Putamen (tissue), 1 donor: Measurements from ENCODE around the gene UCK2.
"Not testable (repeated sequence)": the region's sequence is repeated elsewhere in the genome, so short reads cannot be mapped to it uniquely, and the experiment has no call there.

ENCODE experiments used
- DNase-seq: peaks from one replicate; pipeline ENCODE4 v3.0.0-alpha.2; 2016; ENCODE audit warnings: low spot score

UCK2 gene

DNA sequence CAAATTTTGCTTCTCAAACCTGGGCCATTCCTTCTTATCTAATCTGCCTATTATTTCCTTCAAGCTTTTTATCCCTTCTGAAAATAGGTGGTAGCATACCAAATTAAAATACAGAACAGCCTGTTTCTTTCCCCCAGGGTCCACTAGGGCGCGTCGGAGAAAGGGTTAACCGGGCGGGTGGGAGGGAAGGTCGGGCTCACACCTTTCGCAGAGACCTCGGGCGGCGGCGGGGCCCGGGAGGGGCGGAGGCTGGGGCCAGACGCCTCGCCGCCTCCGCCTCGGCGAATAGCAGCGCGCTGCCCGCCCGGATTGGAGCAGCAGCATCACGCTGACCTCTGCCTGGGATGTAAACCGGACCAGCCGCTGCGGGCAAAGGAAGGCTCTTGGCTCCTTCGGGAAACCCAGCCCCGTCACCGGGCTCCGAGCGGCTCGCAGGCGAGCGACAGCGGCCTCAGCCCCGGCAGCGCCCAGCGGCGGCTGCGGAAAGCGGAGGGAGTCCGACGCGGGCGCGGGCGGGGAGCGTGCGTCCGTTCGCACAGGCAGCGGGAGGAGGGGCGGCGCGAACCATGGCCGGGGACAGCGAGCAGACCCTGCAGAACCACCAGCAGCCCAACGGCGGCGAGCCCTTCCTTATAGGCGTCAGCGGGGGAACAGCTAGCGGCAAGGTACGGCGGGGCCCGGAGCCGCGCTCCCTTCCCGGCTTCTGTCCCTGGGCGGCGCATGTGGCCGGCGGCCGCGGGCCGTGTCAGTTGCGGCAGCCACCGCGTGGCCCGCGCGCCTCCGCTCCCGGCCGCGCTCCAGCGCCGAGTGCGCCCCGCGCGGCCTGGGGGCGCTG, at the start of gene UCK2:
TSS of gene UCK2 (plus strand) at position 347 of the 835 bp plus-strand sequence. CDS start at position 567, 220 bp downstream.
- DNase-seq, result peak; percentile 58

DNA sequence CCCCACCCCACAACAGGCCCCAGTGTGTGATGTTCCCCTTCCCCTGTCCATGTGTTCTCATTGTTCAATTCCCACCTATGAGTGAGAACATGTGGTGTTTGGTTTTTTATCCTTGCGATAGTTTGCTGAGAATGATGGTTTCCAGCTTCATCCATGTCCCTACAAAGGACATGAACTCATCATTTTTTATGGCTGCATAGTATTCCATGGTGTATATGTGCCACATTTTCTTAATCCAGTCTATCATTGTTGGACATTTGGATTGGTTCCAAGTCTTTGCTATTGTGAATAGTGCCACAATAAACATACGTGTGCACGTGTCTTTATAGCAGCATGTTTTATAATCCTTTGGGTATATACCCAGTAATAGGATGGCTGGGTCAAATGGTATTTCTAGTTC, 49.2 kb upstream of the UCK2 start:
- not testable (repeated sequence) for DNase-seq

DNA sequence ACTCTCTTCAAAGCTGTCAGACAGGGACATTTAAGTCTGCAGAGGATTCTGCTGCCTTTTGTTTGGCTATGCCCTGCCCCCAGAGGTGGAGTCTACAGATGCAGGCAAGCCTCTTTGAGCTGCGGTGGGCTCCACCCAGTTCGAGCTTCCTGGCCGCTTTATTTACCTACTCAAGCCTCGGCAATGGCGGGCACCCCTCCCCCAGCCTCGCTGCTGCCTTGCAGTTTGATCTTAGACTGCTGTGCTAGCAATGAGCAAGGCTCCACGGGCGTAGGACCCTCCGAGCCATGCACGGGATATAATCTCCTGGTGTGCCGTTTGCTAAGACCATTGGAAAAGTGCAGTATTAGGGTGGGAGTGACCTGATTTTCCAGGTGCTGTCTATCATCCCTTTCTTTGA, 43.9 kb upstream of the UCK2 start:
- DNase-seq, result not testable (repeated sequence)

DNA sequence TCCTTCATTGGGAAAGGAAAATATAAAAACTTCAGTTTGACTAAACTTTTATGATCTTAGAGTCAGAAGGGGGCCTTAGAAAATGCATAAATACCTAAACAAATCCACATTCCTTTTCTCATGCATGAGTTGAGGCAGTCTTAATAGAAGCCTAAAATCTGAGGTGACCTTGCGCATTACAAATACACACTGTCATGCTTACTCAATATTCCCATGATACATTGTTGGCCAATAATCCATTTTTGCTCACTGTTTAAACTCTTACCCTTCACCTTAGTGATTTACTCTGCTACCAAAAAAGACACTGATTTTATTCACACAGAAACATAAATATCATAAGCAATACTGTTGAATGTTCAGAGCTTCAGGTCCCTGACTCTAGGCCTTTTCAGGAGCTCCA, 39.7 kb upstream of the UCK2 start:
- DNase-seq, result no peak

DNA sequence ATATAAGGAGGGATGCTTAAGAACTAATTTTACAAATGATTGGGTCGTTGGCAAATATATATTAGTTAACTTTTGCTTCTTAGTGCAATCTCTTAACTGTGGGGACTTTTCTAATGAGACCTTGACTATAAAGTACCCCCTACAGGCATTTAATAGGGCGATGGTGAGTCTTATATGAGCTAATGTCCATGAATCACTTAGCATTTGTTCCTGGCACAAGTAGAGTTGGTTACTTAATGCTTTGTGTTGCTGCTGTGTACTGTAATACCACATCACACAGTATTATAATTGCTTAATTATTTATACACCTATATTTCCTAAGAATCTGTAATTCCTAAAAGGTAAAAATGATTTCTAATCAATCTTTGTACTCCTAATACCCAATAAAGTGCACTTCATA, 33.5 kb upstream of the UCK2 start:
- DNase-seq, result no peak

DNA sequence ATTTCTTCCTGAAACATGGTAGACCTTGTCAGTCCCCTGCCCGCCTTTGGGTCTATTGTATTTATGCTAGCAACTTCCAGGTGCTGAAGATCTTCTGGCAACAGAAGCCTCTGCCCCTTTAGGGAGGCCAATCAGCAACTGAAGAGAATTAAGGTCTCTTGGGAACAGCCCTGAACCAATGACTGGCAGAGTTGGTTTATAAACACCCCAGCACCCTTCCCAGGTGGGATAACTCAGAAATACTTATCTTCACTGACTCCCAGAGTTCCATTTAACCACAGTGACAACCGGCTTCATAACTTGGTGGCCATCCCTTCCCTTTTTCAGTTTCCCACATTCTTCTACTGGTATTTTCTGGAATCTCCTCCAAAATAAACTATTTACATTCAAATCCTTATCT, 31.5 kb upstream of the UCK2 start:
- DNase-seq, result no peak

DNA sequence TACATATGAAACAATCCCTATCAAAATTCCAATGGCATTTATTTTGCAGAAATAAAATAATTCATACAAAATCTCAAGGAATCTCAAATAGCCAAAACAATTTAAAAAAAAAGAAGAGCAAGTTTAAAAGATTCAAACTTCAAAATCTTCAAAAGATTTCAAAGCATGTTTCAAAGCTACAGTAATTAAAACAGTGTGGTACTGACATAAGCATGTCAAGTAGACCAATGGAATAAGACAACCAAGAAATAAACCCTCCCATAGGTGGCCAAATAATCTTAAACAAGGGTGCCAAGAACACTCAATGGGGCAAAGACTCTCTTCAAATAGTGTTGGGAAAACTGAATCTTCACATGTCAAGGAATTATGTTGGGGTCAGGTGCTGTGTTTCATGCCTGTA, 28.0 kb upstream of the UCK2 start:
- no peak for DNase-seq

DNA sequence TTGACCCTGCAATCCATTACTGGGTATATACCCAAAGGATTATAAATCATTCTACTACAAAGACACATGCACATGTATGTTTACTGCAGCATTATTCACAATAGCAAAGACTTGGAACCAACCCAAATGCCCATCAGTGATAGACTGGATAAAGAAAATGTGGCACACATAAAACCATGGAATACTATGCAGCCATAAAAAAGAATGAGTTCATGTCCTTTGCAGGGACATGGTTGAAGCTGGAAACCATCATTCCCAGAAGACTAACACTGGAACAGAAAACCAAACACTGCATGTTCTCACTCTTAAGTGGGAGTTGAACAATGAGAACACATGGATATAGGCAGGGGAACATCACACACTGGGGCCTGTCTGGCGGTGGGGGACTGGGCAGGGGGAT, 22.9 kb upstream of the UCK2 start:
- DNase-seq, result not testable (repeated sequence)

DNA sequence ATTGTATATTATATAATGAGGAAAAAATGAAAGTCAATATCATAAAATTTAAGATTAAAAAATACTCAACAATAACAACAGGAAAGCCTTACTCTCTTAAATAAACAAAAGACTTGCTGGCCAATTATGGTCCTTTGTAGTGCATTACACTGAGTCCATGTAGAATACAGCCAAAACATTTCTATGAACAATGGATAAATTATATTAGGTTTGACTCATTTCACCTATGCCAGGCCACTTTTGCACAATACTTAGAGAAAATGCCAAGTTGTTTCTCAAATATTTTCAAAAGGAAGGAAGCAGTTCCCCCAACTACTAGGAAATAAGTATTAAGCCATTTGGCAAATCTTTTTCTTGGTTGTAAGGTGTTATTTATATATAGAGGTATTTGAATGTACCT, 19.8 kb upstream of the UCK2 start:
- no peak for DNase-seq

DNA sequence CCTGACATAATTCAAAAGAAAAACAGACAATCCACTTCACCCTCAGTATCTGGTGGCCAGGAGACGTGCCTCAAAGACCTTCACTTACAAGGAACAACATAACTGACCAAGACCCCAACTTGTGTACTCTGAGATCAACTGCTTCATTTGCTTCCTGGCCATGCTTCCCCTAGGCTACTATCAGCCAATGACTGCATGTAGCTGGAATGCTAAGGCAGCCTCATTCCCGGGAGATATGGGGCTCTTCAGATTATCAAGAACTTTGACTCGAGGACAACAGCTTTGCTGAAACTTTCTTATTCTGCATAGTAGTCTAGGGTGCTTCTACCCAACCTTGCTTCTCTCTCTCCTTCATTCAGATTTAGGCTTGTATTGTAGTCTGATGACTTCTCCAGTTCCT, 11.7 kb upstream of the UCK2 start:
- DNase-seq, result no peak

DNA sequence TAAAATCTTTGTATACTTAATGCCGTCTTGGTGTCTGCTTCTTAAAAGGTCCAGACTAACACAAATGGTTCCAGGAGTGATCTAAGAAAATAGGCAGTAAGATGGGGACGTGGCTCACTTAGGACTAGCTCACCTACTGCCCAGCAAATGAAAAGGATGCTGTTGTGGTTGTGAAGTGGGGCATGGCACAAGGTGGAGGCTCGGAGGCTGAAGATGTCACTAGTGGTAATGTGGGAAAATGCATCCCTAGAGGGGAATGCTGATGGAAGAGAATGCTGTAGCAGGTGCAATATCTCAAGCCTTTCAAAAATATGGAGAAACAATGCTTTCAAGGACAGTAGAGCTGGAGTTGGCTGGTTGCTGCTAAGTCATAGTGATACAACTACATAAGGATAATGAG, 11.3 kb upstream of the UCK2 start:
- DNase-seq, result no peak

DNA sequence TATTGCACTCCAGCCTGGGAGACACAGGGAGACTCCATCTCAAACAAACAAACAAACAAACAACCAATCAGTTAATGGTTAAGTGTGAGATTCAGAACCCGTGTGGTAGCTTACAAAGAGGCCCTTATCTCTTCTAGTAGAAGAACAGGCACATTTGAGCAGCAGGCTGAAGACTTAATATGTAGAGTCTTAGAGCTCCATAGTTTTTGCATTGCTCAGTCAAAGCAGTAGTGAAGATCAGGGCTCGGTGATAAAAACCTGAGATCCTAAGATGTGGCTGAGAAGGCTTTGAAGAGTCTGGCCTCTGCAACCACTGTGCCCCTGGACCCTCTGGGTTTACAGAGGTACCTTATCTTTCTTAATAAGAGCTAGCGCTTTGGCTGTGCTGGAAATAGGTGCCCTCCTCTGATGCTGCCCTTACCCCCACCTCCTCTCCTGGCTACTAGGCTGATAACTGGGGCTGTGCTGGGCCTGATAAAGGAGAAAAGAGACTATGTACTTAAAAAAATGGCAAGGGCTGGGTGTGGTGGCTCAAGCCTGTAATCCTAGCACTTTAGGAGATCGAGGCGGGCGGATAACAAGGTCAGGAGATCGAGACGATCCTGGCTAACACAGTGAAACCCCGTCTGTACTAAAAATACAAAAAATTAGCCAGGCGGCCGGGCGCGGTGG, 10.5 kb upstream of the UCK2 start:
- no peak for DNase-seq

DNA sequence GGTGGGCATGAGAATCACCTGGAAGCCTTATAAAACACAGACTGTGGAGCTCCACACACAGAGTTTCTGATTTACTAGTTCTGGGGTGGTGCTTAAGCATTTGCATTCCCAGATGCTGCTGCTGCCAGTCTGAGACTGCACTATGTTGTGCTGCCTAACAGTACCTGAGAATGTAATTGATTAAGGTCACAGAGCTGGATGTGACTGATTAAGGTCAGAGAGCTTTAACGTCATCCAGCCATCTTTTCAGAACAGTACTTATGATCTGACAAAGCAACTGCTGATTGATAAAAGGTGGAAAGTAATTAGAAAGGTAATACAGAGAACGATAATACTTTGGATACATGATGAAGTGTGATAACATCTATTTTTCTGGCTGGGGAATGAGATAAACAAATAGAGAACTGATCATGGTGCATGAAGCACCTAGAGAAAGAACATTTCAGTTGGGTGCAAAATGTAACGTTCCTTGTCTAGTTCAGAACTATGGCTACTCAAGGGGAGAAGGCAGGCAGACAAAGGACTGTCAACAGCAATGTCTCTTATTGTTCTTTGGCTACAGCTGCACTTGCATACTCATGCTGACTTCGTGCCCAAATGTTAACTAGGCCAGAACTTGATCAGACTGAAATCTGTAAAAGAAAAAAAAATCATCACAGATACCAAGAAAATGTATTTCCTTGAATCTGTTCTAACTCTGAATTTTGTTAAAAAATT, 3.7 kb upstream of the UCK2 start:
- DNase-seq, result no peak

DNA sequence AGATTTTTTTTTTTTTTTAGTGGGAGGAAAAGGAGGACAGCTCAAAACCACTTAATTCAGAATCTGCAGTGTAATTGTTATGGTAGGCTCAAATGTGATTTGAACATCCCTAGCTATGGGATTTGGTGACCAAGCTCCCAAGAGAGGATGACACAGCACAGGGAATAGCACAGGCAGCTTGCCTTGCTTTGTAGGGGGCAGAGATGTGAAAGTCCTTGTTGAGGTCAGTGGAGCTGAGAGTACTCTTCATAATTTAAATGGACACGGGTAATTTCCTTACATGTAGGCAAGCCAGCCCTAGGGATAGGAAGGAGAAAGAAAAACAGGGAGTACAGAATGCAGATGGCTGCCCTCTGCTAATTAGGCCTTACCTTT, 3.2 kb upstream of the UCK2 start:
- no peak for DNase-seq

DNA sequence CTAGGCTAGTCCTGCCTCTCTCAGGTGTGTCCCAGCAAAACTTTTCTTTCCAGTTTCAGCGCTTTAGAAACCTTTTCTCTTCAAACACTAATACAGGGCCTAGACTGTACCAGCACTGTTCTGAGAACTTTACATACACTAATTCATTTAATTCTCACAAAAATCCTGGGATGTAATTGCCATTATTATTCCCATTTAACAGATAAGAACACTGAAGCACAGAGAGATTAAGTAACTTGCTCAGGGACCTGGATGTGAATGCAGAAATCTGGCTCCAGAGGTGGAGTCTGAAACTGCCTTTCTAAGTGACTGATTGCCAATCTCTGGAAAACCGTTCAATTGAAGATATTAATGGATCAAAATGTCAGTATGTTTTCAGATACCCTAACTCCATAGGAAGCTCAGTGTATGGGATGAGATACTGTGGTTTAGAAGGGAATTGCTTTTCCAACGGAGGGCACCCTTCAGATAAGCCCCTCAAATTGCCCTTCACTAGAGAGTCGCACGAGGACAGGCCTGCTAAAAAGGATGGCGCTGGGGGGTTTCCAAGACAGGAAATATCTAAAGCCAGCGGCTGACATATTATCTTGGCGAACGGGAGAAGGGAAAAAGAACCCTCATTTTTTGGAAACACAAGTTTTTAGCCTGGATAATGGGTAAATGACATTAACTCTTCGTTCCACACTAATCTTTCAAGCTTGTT, 698 bp upstream of the UCK2 start:
- DNase-seq, result peak; percentile 19

DNA sequence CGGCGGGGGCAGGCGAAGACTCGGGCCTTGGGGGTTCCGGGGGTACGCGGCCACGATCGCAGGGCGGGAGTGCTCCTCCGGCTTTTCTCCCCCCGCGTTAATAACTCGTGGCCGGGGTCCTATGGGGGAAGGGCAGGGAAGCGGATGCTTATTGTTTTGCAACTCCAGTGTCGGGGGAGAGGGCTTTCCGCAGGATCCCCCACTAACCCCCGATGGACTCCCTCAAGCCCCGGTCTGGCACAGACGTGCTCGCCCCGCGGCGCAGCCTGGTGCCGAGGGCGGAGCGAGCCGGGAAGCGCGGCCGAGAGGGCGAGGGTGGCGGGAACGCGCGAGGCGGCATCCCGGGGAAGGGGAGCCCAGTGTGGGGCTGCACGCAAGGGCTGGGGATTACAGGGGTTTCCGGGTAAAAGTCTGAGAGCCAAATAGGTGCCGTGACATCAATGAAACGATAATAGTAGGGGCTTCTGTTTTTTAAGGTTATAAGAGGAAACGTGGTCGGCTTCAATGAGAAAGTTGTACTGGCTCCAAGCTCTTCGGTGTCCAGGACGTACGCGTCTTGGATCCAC, 772 bp downstream of the UCK2 start:
- DNase-seq, result peak; percentile 58

DNA sequence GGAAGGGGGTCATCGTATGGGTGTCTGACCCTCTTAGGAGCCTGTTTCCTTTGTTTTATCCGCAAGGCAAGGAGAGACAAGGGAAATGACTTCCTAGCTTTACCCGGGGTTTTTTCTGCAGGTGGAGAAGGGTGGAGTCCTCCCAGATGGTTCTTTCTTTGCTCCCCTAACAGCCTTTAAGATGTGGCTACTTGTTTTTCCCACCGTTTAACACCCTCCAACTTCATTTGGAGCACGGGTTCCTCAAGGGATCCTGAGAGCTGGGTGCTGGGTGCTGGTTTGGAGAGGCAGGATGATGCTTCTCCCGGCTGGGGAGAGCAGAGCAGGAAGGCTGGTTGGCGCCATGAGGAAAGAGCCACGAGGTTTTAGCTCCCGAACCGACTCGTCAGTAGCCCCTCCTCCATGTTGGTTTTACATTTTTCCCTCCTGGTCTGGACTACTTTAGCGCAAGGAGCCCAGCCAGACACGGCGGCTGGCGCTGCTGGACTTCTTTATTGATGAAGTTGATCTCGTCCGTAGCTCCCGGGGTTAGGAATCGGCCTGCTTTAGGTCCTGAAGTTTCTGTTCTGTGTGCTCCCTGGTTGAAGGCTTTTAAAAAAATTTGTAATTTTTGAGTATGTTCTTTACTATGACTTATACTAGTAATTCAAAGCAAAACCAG, 1.4 kb downstream of the UCK2 start:
- DNase-seq, result peak; percentile 59

DNA sequence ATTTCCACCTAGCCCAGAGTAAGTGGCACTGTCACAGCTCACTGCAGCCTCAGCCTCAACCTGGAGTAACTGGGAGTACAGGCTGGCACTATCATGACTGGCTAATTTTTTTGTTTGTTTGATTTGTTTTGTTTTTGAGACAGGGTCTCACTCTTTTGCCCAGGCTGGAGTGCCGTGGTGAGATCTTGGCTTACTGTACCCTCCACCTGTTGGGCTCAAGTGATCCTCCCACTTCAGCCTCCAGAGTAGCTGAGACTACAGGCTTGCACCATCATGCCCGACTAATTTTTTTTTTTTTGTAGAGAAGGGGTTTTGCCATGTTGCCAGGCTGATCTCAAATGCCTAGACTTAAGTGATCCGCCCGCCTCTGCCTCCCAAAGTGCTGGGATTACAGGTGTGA, 2.5 kb downstream of the UCK2 start:
- no peak for DNase-seq

DNA sequence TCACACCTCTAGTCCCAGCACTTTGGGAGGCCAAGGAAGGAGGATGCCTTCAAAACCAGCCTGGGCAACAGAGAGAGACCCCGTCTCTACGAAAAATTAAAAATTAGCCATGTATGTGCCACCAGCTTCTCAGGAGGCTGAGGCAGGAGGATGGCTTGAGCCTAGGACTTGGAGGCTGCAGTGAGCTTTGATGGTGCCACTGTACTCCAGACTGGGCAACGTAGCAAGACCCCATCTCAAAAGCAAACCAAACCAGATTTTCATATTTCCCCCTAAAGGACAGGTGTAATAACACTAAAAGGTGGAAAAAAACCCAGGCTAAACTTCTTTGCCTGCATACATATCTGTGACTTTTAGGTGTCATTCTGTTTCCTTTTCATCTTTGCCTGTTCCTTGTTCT, 3.7 kb downstream of the UCK2 start:
- DNase-seq, result no peak

DNA sequence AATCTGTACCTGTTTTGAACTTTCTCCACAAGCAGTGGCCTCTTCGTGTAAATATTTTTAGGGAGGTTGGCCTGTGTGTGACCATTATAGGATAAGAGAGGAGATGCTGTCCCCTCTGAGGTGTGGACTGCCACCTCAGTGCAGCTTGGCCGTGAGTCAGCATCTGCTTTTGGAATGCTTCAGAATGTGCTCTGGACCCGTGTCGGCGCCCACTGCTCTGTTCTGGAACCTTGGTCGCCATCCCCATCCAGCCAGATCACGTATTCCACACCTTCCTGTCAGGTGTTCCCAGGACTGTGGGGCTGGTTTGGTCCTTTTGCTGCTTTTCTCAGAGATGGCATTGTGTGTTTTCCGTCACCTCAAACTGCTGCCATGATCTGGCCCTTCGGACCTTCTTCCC, 5.5 kb downstream of the UCK2 start:
- no peak for DNase-seq

DNA sequence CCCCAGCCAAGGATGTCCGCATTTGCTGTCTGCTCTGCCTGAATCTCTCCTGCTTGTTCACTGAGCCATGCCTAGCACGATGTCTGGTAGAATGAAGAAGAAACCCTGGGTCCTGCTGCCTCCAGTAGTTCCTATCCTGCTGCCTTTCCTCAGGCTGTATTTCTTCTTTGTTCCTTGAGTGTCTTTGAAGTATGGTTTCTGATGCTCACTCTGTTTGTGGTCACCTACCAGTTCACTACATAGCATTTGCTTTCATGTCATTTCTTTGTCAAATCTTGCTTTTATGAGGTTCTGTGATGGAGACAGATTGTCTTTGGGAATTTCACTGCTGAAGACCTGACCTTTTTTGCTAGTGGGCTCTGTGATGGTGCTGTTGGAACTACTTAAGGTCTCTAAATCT, 5.9 kb downstream of the UCK2 start:
- DNase-seq, result no peak

DNA sequence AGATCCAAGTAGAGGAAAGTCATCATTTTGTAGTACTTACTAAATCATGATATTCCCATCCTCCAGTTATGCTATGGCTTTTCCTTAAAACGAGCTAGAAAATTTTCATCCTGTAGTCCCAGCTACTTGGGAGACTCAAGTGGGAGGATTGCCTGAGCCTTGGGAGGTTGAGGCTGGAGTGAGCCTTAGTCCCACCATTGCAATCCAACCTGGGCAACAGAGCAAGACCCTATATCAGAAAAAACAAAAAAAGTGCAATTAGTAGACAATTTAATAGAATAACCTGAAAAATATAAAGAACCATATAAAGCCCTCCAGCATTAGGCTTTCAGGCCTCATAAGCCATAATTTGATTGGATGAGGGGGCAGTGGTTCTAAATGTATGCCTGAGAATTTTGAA, 6.8 kb downstream of the UCK2 start:
- DNase-seq, result no peak
